ENCODE data around the gene ELAPOR2. TPM values are rescaled to one million over a fixed set of nuclear protein-coding genes. Genes with fewer than 3 reads are reported as not detected.

Gene ELAPOR2
- total and polyA plus RNA-seq, 7 donors = 1.6 to 15.3 (median 7.3) TPM

GRCh38 chr7:87027900-87028299 is 31.6 kb downstream of the ELAPOR2 start:
- TF ChIP-seq POLR2A (IDR thresholded peaks at IDR 0.05) = no peak
- TF ChIP-seq EP300 (IDR thresholded peaks at IDR 0.05) = no peak
- no peak for TF ChIP-seq POLR2AphosphoS5 (IDR thresholded peaks at IDR 0.05)
- TF ChIP-seq CTCF (IDR thresholded peaks at IDR 0.05) = no peak
- Histone ChIP-seq H3K4me3 (no peak overlapping the region), H3K9me3 (no peaks in the 10 kb centered on the region), H3K27ac (no peak overlapping the region), H3K36me3 (no peaks in the 10 kb centered on the region), H3K27me3 (no peaks in the 10 kb centered on the region), H3K4me1 (no peaks in the 10 kb centered on the region)
- no peak for DNase-seq
- intact Hi-C loops (cut with DNase I) = no loop called here

- 65 to 86% methylated on average over 2 of the region's 2 CpGs for WGBS, 2 donors
- no peak for DNase-seq
- TF ChIP-seq POLR2A (IDR thresholded peaks at IDR 0.05) = no peak
- no peak for TF ChIP-seq EP300 (IDR thresholded peaks at IDR 0.05)
- TF ChIP-seq POLR2AphosphoS5 (IDR thresholded peaks at IDR 0.05) = no peak
- no peak for TF ChIP-seq CTCF (IDR thresholded peaks at IDR 0.05)
- Histone ChIP-seq H3K9me3 (no peaks in the 10 kb centered on the region), H3K36me3 (no peaks in the 10 kb centered on the region), H3K4me1 (no peaks in the 10 kb centered on the region), H3K27ac (no peak overlapping the region), H3K4me3 (no peak overlapping the region), H3K27me3 (no peaks in the 10 kb centered on the region)
- intact Hi-C loops (cut with DNase I) = no loop called here
Measured at GRCh38 chr7:87021285-87021684, 38.2 kb downstream of the ELAPOR2 start.

- TF ChIP-seq CTCF (IDR thresholded peaks at IDR 0.05) (no peak), EP300 (IDR thresholded peaks at IDR 0.05) (no peak), POLR2A (IDR thresholded peaks at IDR 0.05) (no peak), POLR2AphosphoS5 (IDR thresholded peaks at IDR 0.05) (no peak)
- Histone ChIP-seq H3K27me3 (no peaks in the 10 kb centered on the region), H3K4me1 (no peaks in the 10 kb centered on the region), H3K9me3 (no peaks in the 10 kb centered on the region), H3K36me3 (no peaks in the 10 kb centered on the region), H3K4me3 (no peak overlapping the region), H3K27ac (no peak overlapping the region)
- intact Hi-C loops (cut with DNase I) = no loop called here
- DNase-seq = no peak
- WGBS, 2 donors = 33 to 71% methylated on average over 4 of the region's 4 CpGs
Measured at GRCh38 chr7:87016606-87017005, 42.8 kb downstream of the ELAPOR2 start.

GRCh38 chr7:87013840-87014190 is 45.6 kb downstream of the ELAPOR2 start:
- Histone ChIP-seq H3K4me1 (no peaks in the 10 kb centered on the region), H3K9me3 (no peaks in the 10 kb centered on the region), H3K36me3 (no peaks in the 10 kb centered on the region), H3K4me3 (no peak overlapping the region), H3K27me3 (no peaks in the 10 kb centered on the region), H3K27ac (no peak overlapping the region)
- TF ChIP-seq POLR2AphosphoS5 (IDR thresholded peaks at IDR 0.05) (no peak), POLR2A (IDR thresholded peaks at IDR 0.05) (no peak), EP300 (IDR thresholded peaks at IDR 0.05) (no peak), CTCF (IDR thresholded peaks at IDR 0.05) (no peak)
- DNase-seq = no peak
- WGBS, 2 donors = 86 to 89% methylated on average over 2 of the region's 2 CpGs
- intact Hi-C loops (cut with DNase I) = no loop called here

GRCh38 chr7:87013136-87013839 is 46.2 kb downstream of the ELAPOR2 start:
- Histone ChIP-seq H3K27ac (no peak overlapping the region), H3K27me3 (no peaks in the 10 kb centered on the region), H3K4me3 (no peak overlapping the region), H3K9me3 (no peaks in the 10 kb centered on the region), H3K4me1 (no peaks in the 10 kb centered on the region), H3K36me3 (no peaks in the 10 kb centered on the region)
- TF ChIP-seq EP300 (IDR thresholded peaks at IDR 0.05) (no peak), CTCF (IDR thresholded peaks at IDR 0.05) (no peak), POLR2A (IDR thresholded peaks at IDR 0.05) (no peak)
- intact Hi-C loops (cut with DNase I) = no loop called here
- WGBS, 2 donors = 62 to 86% methylated on average over 3 of the region's 3 CpGs
- no peak for DNase-seq

Data from sigmoid colon (tissue), 7 donors.